ENCODE measurements around the gene PRKG1.

The PRKG1 gene

DNA sequence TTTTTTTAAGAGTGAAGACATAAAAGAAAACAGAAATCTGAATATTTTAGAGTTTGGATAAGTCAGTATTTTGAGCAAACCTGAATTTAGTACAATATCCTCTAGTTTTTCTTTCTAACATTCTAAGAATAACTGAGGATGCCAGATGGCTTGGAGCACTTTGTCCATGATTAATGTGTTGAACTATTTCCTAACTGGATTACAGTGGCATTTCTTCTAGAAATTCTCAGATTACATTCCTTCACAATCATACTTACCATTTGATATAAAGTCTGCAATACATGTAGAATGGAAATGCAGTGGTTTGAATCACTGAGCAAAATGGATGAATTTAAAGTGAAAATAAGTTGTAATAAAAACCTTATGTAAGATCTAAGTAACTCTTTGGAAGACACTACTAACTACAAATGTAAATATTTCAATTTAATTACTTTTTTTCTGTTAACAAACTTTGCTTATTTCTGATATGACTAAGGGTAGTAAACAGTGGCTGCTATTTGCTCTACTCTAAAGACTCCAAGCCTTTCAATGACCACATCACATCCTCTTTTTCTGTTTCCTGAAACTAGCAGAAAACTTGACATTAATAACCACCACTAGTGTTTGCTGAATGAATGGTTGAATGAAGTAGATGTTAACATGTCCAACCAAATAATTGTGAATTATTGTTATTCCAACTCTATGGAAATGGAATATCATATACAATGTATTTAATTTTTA, 102.8 kb downstream of the PRKG1 start:
- H3K27me3 ChIP-seq (ENCODE audit: insufficient read depth, poor library complexity, severe bottlenecking): no peaks in the 10 kb centered on the region
- no peak for TF ChIP-seq SPI1 (IDR thresholded peaks at IDR 0.05; ENCODE audit: borderline replicate concordance, low read depth)
- TF ChIP-seq POLR2AphosphoS5 (IDR thresholded peaks at IDR 0.05; ENCODE audit: low read depth): no peak
- DNase-seq (ENCODE audit: low read depth in 1 of 2, low spot score in 1 of 2): no peak
- no peak overlapping the region for H3K27ac ChIP-seq (replicated peaks)
- no peak overlapping the region for H3K4me3 ChIP-seq (replicated peaks; ENCODE audit: insufficient read depth, low read length)

DNA sequence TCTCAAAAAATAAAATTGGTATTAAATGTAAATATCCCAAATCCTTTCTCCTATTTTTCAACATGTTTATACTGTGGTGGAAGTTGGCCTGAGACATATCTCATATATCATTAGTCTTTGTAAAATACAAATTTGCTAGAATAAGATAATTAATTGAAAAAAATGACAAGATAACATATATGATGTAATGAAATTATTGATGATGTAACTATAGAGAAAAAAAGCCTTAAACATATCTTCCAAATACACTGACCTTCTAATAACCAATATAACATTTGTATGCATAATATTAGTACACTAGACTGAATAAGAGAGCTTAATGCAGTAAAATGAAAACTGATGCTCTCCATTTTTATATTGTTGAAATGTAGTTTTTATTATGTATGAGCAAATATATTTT, 104.3 kb downstream of the PRKG1 start:
- no peak for DNase-seq (ENCODE audit: low read depth in 1 of 2, low spot score in 1 of 2)
- TF ChIP-seq, protein P1, sequence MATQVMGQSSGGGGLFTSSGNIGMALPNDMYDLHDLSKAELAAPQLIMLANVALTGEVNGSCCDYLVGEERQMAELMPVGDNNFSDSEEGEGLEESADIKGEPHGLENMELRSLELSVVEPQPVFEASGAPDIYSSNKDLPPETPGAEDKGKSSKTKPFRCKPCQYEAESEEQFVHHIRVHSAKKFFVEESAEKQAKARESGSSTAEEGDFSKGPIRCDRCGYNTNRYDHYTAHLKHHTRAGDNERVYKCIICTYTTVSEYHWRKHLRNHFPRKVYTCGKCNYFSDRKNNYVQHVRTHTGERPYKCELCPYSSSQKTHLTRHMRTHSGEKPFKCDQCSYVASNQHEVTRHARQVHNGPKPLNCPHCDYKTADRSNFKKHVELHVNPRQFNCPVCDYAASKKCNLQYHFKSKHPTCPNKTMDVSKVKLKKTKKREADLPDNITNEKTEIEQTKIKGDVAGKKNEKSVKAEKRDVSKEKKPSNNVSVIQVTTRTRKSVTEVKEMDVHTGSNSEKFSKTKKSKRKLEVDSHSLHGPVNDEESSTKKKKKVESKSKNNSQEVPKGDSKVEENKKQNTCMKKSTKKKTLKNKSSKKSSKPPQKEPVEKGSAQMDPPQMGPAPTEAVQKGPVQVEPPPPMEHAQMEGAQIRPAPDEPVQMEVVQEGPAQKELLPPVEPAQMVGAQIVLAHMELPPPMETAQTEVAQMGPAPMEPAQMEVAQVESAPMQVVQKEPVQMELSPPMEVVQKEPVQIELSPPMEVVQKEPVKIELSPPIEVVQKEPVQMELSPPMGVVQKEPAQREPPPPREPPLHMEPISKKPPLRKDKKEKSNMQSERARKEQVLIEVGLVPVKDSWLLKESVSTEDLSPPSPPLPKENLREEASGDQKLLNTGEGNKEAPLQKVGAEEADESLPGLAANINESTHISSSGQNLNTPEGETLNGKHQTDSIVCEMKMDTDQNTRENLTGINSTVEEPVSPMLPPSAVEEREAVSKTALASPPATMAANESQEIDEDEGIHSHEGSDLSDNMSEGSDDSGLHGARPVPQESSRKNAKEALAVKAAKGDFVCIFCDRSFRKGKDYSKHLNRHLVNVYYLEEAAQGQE (IDR thresholded peaks at IDR 0.05; ENCODE audit: insufficient replicate concordance, low read depth): no peak
- TF ChIP-seq SPI1 (IDR thresholded peaks at IDR 0.05; ENCODE audit: borderline replicate concordance, low read depth): no peak
- TF ChIP-seq GABPA (IDR thresholded peaks at IDR 0.05; ENCODE audit: low read depth): no peak
- TF ChIP-seq, protein P2, sequence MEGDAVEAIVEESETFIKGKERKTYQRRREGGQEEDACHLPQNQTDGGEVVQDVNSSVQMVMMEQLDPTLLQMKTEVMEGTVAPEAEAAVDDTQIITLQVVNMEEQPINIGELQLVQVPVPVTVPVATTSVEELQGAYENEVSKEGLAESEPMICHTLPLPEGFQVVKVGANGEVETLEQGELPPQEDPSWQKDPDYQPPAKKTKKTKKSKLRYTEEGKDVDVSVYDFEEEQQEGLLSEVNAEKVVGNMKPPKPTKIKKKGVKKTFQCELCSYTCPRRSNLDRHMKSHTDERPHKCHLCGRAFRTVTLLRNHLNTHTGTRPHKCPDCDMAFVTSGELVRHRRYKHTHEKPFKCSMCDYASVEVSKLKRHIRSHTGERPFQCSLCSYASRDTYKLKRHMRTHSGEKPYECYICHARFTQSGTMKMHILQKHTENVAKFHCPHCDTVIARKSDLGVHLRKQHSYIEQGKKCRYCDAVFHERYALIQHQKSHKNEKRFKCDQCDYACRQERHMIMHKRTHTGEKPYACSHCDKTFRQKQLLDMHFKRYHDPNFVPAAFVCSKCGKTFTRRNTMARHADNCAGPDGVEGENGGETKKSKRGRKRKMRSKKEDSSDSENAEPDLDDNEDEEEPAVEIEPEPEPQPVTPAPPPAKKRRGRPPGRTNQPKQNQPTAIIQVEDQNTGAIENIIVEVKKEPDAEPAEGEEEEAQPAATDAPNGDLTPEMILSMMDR (IDR thresholded peaks at IDR 0.05; ENCODE audit: insufficient read depth, low read length): no peak
- TF ChIP-seq POLR2AphosphoS5 (IDR thresholded peaks at IDR 0.05; ENCODE audit: low read depth): no peak
- H3K27me3 ChIP-seq (ENCODE audit: insufficient read depth, poor library complexity, severe bottlenecking): no peaks in the 10 kb centered on the region
- H3K27ac ChIP-seq (replicated peaks): no peak overlapping the region
- H3K4me3 ChIP-seq (replicated peaks; ENCODE audit: insufficient read depth, low read length): no peak overlapping the region

DNA sequence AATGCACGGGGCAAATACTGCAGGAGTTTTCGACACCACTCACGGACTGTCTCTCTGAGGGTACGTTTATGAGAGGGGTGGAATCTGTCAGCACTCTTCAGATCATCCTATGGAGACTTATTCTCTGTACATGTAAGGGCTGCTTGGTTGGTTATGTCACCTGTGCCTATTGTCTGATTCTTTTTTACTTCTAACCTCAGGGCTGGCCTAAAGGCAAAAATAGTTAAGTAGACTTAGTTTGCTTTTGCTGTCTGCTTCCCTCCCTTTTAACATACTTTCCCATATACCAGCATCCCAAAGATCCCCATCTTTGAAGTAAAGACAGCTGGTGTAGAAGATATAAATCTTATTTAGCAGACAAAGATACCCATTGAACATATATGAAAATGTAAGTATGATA, 105.9 kb downstream of the PRKG1 start:
- TF ChIP-seq POLR2AphosphoS5 (IDR thresholded peaks at IDR 0.05; ENCODE audit: low read depth): no peak
- TF ChIP-seq GABPA (IDR thresholded peaks at IDR 0.05; ENCODE audit: low read depth): no peak
- TF ChIP-seq, protein P2 (IDR thresholded peaks at IDR 0.05; ENCODE audit: insufficient read depth, low read length): no peak
- no peak for TF ChIP-seq SPI1 (IDR thresholded peaks at IDR 0.05; ENCODE audit: borderline replicate concordance, low read depth)
- TF ChIP-seq, protein P1 (IDR thresholded peaks at IDR 0.05; ENCODE audit: insufficient replicate concordance, low read depth): no peak
- H3K27me3 ChIP-seq (ENCODE audit: insufficient read depth, poor library complexity, severe bottlenecking): no peaks in the 10 kb centered on the region
- no peak overlapping the region for H3K4me3 ChIP-seq (replicated peaks; ENCODE audit: insufficient read depth, low read length)
- H3K27ac ChIP-seq (replicated peaks): no peak overlapping the region
- no peak for DNase-seq (ENCODE audit: low read depth in 1 of 2, low spot score in 1 of 2)

DNA sequence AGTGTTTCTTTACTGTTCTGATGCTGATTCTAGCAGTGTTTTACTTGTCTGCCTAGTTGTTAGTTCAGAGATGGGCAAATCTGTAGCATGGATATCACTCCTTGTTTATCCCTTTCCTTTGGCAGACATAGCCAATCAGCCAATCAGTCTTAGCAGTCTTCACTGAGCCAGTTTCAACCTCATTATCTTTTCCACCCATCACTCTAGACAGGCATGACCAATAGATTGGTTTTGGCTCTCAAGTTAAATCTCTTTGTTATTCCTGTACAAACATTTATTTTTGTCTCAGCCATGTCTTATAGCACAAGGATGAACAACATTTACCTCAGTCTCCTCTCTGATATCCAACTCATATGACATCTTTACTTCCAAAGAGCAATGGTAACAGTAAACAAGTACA, 109.5 kb downstream of the PRKG1 start:
- TF ChIP-seq, protein P1 (IDR thresholded peaks at IDR 0.05; ENCODE audit: insufficient replicate concordance, low read depth): no peak
- TF ChIP-seq GABPA (IDR thresholded peaks at IDR 0.05; ENCODE audit: low read depth) (no peak), POLR2AphosphoS5 (IDR thresholded peaks at IDR 0.05; ENCODE audit: low read depth) (no peak), SPI1 (IDR thresholded peaks at IDR 0.05; ENCODE audit: borderline replicate concordance, low read depth) (no peak)
- TF ChIP-seq, protein P2 (IDR thresholded peaks at IDR 0.05; ENCODE audit: insufficient read depth, low read length): no peak
- H3K27me3 ChIP-seq (ENCODE audit: insufficient read depth, poor library complexity, severe bottlenecking): no peaks in the 10 kb centered on the region
- DNase-seq (ENCODE audit: low read depth in 1 of 2, low spot score in 1 of 2): no peak
- no peak overlapping the region for H3K27ac ChIP-seq (replicated peaks)
- no peak overlapping the region for H3K4me3 ChIP-seq (replicated peaks; ENCODE audit: insufficient read depth, low read length)

Measured in HL-60 (cell line).